GM19395 (cell line): ENCODE data around the gene ESPNL.

Source experiments
- ATAC-seq: cut with Tn5 transposase; IDR thresholded peaks from one replicate; pipeline ENCODE4 v1.9.1; 2021; ENCODE audit warnings: mild to moderate bottlenecking, moderate library complexity; ENCODE audit not compliant: unreplicated experiment

Gene ESPNL

GRCh38 chr2:238155761-238156694 lies 55.9 kb downstream of the ESPNL start:
- ATAC-seq = no peak

DNA sequence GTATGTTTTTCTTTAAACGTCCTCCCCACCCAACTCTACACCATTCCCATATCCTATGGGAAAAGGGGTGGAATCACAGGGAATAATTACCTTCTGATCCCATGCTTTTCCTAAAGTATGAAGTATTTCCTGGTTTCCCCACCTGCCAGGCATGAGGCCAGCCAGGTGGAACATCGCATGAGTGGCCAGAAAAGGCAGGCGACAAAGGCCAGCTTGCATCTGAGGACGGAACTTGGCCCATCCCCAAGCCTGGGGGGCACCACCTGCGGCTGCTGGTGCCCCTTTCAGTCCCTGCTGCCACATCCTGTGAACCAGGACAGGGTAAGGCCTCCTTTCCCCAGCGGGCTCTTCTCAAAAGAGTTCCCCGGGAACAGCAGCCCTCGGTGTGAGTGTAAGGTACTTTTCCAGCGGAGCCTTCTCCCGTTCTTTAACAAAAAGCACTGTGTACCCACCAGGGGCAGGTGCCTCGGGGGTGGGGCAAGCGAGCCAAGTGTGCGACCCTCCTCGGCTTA lies 57.4 kb downstream of the ESPNL start:
- ATAC-seq = no peak

DNA sequence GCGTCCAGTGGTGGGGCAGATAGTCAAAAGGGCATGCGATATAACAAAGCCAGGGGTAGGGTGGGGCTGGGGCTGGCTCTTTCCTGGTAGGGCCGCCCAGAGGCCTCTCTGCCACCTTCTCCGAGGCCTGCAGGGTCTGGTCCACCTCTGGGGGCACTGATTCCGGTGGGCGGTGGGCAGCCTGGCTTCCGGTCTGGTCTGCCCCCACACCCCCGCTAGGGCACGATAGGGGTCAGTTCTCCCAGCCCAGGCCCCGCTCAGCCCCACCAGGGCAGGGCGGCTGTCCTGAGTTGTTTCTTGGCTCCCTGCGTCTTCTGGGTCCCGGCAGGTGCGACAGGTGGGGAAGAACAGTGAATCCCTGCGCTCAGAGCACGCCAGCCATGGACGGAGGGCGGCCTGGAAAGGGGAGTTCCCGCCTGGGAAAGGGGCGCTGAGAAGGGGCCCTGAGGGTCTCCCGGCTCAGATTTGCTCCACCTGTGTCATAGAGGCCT lies 57.9 kb downstream of the ESPNL start:
- ATAC-seq = no peak

DNA sequence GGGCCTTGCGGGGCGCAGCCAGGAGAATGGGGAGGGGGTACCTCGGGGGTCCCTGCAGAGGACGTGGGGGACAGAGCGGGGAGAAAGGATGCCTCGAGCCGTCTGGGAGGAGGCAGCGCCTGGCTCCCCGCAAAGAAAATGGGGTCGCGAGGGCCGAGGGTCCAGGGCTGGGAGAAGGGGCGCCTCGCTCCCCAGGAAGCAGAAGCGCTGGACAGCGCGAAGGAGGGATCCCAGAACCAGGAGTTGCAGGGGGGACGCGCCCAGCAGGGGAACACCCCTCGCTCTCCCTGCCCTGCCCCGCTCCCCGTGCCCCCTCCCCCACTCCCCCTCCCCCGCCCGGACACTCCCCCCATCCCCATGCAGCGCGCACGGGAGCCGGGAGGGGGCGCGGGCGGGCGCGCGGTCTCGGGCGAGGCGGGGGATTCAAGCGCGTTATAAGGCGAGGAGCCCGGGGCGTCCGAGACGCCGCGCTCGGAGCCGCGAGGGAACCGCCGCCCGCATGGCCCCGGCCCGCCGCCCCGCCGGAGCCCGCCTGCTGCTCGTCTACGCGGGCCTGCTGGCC lies 58.5 kb downstream of the ESPNL start, which contains the start of gene ERFE:
ERFE (plus strand) TSS at position 462 of the 562 bp plus-strand sequence; CDS start at position 500, 38 bp downstream.
- no peak for ATAC-seq

DNA sequence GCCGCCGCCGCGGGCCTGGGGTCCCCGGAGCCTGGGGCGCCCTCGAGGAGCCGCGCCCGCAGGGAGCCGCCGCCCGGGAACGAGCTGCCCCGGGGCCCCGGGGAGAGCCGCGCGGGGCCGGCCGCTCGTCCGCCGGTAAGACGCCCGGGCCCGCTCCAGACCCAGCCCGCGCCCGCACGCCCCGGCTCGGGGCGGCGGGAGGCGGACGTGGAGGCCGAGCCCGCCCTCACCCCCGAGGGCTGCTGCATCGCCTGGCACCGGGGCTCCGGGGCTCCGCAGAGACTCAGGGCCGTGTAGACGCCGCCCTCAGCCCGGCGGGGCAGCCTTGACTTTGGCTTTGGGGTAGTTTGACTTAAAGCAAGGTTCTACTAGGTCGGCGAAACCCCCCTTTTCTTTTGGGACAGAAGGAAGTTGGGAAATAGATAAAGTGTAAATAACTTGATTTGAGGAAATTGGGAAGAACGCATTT lies 59.0 kb downstream of the ESPNL start:
- no peak for ATAC-seq

GRCh38 chr2:238159661-238160205 lies 59.6 kb downstream of the ESPNL start:
- ATAC-seq = no peak

DNA sequence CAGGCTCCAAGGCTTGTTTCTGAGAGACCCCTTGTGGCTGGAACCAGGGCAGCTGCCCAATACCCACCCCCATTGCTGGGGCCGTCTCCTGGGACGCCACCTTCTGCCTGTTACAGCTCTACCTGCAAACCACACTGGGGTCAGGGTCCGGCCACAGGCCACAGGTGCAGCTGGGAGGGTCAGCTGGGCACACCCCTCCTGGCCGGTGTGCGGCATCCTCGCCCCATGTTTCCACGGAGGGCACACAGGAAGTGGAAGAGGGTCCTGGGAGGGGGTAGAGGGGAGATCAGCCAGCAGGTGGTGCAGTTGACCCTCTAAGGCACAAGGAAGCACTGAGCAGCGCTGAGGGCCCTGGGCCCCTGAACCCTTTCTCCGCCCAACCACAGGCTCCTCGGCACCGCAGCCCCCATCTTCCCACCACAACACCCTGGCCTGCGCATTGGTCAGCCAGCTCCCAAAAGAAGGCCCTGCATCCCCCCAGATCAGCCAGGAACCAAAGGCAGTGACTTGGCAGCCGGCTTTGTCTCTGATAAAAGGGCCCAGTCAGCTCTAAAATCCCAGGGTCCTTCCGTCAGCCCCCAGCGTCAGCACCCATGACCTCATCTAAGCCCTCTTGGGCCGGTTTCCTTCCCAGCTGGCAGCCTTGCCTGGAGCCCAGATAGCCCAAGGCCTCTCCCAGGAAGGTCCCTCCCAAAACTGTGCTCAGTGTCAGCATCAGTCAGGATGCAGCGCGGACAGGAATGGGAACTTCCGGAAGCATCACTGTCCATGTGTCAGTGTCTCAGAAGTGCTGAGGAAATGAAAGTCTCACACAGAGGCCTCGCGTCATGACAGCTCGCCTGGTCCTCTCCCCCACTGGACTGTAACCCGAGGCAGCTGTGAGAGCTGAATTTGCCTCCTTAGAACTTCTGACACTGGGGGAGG lies 60.3 kb downstream of the ESPNL start:
- ATAC-seq = no peak

DNA sequence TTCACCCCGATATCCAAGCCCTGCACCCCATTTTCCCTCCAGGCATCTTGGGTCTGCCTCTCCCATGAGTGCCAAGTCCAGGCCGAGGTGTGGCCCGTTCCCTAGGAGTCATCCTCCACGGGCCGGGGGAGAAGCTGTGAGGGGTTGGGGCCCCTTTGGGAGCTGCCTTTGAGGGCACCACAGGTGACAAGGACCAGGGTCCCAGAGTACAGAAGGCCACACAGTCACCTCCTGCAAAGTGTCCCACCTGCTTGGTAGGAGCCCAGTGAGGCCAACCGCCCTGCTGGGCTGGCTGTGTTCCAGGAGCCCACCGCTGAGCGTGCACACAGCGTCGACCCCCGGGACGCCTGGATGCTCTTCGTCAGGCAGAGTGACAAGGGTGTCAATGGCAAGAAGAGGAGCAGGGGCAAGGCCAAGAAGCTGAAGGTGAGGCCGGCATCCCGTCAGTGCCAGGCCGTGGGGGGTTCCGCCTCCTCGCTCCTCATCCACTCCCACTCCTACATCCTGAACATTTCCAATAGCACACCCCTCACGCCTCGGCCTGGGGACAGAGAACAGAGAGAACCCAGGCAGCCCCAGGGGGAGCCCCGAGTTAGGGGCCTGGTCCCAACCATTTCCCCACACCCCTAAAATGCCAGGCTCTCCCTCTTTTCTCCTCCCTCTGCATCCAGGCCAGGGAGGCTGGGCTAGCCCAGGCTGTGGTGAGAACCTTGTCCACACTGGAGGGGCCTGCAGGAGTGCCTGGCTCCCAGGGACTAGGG lies 61.3 kb downstream of the ESPNL start:
- ATAC-seq = no peak

- no peak for ATAC-seq
These were observed 62.2 kb downstream of the ESPNL start for GRCh38 chr2:238162251-238162845.

DNA sequence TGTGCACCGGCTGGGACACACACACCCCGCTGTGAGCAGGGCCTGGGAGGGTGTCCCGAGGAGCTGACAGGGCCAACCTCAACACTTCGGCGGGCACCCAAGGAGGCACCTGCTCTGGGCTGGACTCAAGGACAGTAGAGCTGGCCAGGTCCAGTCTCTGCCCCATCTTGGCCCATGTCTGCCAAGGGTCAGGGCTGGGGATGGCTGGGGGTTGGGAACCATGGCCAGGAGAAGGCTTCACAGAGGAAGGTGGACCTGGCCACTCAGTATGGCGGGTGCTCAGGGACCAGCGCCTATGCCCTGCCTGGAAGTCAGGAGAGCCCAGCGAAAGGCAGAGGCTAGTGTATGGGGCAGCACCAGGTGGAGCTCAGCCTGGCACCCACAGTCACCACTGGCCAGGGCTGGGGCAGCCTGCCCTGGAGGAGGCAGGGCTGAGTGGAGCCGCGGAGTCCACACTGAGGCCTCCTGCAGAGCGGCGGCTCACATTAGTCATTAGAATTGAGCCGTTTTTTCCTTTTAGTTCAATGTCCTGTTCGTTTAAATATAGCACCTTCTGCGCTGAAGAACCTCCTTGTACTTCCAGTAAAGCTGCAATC lies 62.8 kb downstream of the ESPNL start:
- no peak for ATAC-seq

DNA sequence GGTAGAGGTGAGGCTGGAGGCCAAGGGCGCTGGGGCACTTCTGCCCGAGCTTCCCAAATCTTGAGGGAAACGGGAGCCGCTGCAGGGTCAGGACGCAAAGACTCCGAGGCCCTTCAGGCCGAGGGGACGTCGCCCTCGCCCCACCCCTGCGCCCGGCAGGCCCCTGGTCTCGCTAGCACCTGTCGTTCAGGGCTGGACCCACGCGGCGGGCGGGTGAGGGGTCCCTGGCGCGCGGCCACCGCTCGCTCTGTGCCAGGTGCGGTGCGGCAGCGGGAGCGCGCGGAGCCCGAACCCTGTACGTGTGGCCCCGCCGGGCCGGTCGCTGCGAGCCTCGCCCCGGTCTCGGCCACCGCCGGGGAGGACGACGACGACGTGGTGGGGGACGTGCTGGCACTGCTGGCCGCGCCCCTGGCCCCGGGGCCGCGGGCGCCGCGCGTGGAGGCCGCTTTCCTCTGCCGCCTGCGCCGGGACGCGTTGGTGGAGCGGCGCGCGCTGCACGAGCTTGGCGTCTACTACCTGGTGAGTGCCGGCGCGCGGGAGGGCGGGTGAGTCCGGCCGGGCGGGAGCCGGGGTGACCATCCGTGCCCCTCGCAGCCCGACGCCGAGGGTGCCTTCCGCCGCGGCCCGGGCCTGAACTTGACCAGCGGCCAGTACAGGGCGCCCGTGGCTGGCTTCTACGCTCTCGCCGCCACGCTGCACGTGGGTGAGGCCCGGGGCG lies 63.5 kb downstream of the ESPNL start:
- ATAC-seq = no peak

- ATAC-seq = no peak
These were observed 64.8 kb downstream of the ESPNL start for GRCh38 chr2:238164906-238165287.

DNA sequence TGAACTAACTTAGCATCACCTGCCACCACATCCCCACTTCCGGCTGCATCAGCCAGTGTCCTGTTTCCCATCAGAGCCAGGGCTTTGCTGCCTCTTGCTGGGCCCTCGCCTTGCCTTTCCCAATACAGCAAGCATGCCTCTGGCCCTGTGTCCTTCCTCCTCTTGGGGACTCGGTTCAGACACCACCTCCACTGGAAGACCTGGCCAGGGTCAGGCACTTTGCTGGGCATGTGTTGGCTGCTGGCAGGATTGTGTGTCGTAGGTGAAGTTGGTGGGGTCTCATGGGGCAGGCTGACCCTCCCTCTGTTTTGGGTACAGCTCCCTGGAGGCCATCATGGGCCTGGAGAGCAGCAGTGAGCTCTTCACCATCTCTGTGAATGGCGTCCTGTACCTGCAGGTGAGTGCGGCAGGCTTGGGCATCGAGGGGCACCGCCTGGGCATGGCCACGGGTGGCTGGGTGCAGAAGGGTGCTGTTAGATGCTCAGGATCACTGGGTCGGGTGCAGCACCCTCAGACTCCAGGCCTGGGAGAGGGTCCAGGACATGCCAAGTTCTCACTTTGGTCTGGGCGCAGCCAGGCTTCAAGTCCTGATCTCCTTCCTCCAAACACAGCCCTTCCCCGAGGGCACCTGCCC lies 65.3 kb downstream of the ESPNL start:
- ATAC-seq = no peak

DNA sequence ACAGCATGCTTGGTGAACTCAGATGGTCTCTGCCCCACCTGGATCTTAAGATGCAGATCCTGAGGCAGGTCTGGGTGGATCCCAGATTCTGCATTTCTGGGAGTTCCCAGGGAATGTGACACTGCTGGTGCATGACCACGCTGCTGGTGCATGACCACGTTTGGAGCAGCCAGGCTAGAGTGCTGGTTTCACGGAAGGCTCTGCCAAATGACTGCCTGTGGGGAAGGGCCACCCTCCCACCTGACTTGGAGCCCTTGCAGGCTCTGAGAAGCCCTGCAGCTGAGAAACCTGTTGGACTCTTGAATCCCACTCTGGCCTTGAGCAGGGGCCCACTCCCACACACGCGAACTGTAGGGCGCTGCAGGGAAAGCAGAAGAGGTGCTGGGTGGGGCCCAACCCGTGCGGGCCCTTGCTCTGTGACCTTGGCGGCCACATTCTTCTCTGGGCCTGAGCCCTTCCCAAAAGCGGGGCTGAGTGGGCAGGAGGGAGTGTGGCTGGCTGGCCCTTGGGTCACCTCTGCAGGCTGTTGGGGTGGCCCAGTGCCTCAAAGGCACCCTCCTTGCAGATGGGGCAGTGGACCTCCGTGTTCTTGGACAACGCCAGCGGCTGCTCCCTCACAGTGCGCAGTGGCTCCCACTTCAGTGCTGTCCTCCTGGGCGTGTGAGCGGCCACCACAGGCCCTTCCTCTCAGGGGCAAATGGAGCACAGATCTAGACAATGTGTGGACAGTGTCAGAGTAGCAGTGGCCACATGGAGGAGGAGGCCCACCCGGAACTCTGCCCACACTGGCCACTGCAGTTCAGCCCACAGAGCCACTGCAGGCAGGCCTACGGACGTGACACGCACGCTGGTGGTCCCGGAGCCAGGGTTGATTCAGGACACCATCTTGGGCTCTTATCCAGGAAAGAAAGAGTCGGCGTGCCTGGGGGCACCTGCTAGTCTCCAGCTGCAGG lies 66.5 kb downstream of the ESPNL start:
- no peak for ATAC-seq

- no peak for ATAC-seq
These were observed 67.2 kb downstream of the ESPNL start for GRCh38 chr2:238167344-238167715.

DNA sequence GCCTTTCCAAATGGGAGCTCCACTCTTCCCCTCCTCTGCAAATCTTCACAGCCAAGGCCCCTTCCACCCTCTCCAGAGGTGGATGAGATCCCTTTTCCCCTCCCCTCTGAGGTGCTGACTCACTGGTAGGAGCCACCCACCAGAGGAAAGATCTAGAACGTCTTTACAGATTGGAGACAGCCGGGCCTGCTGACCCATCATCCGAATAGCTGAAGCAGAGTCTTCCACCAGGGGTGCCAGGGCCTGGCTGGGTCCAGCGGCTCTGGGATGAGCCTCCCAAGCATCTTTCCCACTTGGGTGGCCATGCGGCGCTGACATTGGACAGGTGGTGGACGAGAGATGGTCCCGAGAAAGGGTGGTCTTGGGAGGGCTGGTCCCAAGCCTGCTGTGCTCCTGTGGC lies 67.6 kb downstream of the ESPNL start:
- ATAC-seq = no peak
